Mesenteric fat pad (tissue), 1 donor: Measurements from ENCODE around the gene CYYR1. TPM values are rescaled to one million over a fixed set of nuclear protein-coding genes. Genes with fewer than 3 reads are reported as not detected.

ENCODE experiments used
- DNase-seq: peaks from one replicate; pipeline ENCODE4 v3.0.0-alpha.2; 2020; ENCODE audit warnings: low spot score
- total RNA-seq: library from RNA; stranded (reverse); fragmentation: NEBNext Ultra II Directional; extraction: Animal tissue kit (Norgen Biotek cat#: 25700); gene quantifications from one replicate; pipeline ENCODE4 v1.2.1, GENCODE V29; 2021
- donor health status: DM: yes; HTN: yes; CAD: no.

The CYYR1 gene
- total RNA-seq, 1 donor from 2014 or later = 26.0 TPM

DNA sequence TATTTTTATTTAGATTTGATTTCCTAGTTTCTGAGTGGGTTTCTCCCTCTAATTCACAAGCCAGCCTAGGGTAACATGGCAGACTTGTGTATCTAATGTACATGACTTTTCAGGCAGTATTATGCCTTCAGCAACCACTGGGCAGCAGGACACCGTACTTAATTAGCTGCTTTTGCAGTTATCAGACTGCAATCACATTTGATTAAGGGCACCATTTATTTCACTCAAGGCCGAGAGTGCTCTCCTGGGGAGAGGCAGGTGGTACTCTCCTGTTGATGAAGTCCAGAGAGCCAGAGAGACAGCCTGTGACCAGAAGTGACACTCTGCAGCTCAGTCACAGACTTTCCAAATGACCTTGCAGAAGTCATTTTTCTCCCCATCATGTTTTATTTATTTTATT, 18.7 kb downstream of the CYYR1 start:
- DNase-seq = no peak

DNA sequence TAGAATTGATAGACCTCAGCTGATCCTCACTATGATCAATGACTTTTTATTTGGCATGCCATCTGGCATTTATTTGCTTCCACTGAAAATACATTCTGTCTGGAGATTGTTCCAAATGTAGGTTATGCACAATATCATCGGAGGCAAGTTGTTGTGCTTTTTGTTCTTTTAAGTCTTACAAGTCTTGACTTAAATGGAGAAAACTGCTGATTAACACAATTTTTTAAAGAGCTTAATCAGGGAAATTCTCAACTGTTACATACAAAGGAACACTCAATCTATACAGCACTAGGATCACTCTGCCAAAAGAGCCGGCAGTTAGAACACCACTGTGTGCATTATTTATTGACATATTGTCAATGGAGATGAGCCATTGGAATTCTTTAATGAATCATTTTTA, 19.2 kb downstream of the CYYR1 start:
- DNase-seq = no peak

DNA sequence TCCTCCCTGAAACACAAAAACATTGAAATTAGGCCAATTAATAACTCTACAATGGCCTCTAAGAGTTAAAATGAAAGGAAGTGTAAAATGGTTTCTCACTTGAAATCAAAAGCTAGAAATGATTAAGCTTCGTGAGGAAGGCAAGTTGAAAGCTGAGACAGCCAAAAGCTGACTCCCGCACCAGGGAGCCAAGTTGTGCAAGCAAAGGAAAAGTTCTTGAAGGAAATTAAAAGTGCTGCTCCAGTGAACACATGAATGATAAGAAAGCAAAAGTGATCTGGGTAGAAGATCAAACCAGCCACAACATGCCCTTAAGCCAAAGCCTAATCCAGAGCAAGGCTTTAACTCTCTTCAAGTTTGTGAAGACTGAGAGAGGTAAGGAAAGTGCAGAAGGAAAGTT, 22.8 kb downstream of the CYYR1 start:
- no peak for DNase-seq

DNA sequence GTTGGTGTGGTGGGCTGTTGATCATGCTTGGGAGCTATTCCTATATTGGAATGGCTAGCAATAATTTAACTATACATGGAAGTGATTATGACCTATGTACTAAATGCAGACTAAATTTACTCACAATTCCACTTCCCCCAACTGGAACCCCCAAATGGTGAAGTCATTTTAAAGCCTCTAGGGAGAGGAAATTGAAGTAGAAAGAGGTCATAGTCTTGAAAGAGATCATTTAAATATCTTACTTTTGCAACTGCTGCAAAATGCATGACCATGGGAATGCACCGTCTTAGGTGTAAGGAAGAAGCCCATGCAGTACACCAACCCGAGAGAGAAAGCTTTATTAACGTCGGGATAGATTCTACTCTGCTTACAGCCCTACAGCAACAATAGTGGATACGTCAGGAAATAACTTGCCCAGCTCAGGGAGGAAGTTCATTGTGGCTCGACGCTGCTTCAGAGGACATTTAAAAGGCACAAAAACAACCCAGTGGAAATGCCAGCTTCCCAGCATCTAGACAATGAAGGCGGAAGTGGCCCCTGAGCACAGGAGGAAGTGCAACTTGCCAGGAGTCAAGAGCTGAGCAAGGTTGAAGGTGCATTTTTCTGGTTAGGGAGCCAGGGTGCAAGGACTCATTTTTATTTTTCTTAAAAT, 26.5 kb downstream of the CYYR1 start:
- no peak for DNase-seq

DNA sequence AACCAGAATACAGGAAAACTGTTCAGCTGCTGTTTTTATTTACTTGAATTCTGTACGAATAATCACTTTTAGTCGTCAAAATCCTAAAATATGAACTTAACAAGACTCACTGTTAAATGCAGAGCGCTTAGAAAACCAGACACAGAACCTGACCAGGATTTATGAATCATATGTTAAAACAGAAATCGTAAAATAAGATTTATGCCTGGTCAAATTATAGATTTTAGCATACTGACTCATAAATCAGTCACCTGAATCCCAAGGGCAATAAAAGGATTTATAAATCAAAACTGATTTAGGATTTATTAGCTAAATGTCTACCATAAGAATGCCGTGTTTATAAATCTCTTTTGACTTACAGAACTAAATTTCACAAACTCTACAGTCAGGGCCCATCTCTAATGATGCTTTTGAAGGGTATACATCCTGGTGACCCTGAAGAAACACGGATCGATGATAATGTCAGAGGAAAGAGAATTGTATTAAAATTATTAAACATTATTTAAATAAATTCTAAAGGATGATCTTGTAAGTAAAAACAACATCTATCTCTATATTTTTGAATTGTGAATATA, 28.8 kb downstream of the CYYR1 start:
- no peak for DNase-seq

DNA sequence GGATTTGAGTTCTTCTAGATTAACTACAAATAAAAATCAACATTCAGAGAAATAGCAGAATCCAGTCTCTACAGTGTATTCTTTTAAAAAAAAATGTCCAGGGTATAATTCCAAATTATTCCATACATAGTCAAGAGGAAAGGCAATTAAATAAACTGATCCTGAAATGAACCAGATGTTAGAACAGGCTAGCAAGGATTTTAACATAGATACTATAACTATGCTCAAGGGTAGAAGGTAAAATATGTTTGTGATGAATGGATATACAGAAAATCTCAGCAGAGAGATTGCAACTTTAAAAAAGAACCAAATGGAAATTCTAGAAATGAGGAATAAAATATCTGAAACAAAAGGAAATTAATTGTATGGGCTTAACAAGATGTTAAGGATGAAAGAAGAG, 32.4 kb downstream of the CYYR1 start:
- DNase-seq = no peak

DNA sequence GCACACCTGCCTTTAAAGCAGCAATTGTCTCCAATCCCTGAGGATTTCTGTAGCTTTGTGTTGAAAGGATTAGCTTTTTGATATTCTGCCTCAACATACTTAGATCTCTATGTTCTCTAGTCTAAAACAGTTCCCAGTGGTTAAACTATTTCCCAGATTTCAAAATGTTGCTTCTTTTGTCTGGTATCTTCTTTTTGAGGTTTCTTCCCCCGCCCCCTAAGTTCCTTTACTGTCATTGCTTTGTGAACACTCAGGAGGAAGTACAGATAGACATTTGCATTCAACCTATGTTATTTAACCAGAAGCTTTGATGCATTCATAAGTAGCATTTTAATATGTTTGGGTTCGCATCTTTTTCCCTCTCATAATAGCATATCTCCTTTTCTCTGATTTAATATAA, 33.5 kb downstream of the CYYR1 start:
- no peak for DNase-seq

DNA sequence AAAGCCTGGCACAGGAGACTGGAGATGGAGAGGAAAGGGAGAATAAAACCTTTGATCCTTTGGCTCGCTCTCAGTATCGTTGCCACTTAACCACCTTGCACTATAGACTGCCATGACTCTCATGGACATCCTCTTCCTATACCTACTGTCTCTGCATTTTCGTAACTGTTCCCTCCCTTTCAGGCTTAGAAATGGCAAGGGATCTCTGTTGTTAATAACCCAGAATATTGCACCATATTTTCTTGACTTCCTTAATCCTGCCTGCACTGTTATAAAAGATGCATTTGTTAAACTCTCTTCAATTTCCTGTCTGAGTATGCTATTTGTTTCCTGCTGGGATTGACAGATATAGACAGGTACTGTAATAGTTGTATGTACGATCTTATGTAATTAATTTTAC, 38.6 kb downstream of the CYYR1 start:
- DNase-seq = no peak

DNA sequence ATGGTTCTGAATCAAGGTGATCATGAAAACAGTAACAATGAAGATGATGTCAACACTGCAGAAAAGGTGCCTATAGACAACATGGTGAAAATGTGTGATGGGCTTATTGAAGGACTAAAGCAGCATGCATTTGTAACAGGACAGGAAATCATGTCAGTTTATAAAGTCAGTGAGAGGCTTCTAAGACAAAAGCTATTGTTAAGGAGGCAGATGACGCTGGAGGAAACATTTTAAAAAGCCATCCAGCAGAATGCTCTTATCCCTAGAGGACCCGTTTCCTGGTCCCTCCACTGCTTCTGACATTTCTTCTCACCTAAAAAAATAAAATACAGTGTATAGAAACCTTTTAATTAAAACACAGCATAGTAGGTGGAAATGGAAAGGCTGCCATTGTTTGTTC, 40.9 kb downstream of the CYYR1 start:
- no peak for DNase-seq

DNA sequence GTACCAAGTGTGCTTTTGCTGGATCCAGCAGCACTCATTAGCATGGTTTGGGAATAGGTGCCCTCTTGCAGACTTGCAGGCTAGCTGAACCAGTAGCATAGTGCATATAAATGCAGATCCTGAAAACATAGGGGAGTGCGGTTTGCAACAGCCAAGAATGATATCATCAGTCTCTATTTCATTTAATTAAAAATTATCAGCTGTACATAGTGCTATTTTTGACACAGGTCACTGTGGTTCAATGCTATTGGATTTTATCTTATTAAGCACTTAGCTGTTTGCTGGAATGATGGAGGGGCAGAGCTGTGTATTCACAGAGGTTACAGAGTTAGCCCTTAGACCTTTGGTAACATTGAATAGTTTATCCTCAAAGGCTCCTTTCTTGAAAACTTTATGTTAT, 43.6 kb downstream of the CYYR1 start:
- DNase-seq = no peak

DNA sequence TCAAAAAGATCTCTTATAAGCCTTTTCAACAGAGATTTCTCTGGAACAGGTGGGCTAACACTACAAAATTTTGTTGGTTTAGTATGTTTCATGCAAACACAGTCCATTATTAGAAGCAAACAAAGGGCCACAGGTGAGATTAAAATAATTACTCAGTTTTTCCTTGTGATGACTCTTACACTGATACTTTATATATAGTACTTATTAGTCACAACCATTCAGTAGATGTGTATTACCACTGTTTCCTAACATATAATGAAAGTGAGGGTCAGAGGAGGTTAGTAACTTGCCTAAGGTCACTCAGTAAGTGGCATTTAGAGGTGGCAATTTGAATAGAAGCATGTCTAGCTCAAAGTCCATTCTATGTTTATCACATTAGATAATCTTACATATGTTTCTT, 44.2 kb downstream of the CYYR1 start:
- no peak for DNase-seq

DNA sequence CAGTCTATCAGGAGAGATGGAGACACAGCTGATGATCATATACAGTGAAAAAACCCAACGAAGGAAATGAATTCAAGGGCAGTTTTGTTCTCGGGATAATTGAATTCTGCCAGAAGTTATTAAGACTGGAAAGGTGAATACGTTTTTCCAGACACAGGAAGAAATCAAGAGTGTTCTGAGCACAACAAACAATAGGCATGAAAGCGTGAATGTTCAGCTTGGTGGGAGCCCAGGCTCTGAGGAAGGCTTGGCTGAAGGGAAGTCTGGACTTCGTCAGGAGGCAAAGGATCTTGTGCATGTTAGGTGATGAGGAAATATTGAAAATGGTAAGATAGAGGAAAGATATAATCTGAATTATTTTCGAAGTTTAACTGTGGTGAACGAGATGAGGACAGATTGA, 50.4 kb downstream of the CYYR1 start:
- DNase-seq = no peak

DNA sequence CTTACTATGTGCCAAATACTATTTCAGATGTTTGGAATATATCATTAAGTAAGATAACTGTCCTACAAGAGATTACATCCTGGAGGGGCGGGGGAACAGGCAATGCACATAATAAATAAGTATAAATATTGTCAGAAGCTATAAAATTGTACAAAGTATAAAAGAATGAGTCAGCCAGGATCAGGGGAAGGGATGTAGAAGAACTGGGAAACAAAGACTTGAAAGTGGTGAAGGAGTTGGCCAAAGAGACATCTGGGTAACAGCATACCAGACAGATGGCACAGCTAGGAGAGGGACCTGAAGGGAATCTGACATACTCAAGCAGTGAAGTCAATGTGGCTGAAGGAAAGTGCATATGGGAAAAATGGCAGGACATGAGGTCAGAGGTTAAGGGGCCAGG, 53.9 kb downstream of the CYYR1 start:
- DNase-seq = no peak

DNA sequence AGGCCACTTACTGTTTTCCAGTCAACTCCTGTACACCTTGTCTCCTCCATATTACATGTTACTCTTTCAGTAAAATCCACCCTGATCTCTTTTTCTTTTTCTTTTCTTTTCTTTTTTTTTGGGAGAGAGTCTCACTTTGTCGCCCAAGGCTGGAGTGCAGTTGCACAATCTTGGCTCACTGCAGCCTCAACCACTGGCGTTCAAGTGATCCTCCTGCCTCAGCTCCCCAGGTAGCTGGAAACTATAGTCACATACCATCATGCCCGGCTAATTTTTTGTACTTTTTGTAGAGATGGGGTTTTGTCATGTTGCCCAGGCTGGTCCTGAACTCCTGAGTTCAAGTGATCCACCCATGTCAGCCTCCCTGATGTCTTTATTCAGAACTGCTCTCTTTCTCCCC, 57.8 kb downstream of the CYYR1 start:
- DNase-seq = no peak

DNA sequence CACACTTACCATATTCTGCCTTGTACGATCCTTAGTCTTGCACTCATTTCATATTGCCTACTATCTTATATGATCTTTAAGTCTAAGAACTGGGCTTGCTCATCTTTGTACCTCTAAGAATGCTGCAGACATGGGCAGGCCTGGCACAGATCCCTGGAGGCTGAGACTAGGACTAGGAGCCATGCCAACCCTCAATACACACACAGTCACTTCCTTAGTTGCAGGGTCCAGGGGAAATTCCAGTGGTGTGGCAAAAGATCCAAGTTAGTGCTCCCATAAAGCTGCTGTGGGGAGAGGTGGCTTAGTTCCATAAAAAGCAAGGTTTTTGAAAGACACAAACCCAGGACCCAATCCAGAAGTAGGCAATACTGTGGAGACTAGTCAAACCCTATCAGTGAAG, 59.9 kb downstream of the CYYR1 start:
- no peak for DNase-seq

DNA sequence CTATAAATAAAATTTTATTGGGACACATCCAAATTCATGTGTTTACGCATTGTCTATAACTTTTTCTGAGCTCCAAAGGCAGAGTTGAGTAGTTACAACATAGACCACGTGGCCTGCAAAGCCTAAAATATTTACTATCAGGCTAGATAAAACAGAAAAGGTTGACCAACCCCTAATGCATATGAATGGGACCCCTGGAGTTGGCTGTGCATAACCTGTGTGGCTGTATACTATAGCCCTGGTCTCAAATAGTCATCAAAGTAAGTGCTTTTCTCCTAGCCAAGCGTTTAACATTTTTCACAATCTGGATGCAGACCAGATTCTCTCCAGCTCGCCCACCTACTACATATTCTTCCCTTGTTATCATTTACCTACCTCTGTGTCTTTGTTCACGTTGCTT, 60.4 kb downstream of the CYYR1 start:
- no peak for DNase-seq

DNA sequence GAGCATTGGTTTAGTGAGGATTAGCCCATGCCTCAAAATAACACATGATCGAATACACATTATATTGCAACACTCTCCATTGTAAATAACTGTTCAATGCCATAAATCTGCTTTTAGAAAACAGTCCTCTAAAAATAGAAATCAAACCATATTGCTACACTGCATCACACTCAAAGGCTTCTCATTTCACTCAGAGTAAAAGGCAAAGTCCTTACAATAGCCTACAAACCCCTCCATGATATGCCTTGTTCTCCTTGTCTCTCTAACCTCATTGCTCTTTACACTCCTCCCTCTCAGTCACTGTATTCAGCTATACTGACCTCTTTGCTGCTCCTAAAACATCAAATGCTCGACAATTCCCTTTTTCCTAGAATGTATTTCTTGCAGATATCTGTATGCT, 64.2 kb downstream of the CYYR1 start:
- no peak for DNase-seq

DNA sequence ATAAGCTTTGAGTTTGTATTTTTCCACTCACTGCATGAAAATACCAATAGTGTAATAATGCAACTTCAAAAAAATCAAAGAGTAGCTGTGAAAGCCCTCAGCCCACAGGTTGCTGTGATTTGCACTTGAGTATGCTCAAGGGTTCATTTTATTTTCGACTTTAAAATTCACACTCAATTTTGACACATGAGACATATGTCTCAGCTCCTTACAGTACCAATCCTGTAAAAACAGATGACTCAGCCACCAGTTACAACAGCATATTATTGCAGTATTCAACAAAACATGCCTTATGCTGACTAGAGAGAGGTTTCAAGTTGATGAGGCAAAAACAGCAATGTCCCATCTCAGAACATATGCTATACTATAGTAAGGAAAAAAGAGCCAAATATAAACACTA, 66.1 kb downstream of the CYYR1 start:
- no peak for DNase-seq

DNA sequence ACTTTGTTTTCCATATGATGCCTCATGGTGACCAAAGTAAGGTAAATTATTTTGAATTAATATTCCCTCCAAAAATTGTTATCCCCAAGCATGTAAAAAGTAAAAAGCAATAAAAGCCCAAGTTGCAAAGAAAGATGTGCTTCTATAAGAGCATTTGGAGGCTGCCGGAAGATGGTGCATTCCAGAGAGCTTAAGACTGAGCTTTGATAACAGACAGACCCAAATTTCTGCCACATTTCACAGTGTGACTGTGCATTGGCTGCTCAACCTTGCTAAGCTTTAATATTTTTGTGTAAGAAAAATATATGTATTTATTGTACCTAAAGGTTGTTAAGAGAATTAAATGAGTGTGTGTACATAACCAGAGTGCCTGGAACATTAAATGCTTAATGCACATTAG, 67.9 kb downstream of the CYYR1 start:
- DNase-seq = no peak

DNA sequence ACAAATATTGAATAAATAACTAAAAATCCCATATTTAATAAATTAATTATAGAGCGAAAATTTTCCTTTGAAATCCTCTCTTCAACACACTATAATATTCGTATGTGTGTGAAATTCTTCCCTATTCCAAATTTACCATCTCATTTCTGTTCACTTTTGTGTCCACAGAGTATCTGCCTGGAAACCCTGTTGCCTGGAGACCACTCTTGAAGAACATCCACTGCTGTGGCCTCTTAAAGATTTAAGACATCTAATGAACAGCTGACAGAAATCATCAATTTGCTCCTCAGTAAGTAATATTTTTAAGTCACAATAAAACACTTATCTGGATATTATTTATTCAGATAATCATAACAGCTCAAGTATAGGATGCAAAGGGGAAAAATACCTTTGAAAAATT, 69.7 kb downstream of the CYYR1 start:
- DNase-seq = no peak

DNA sequence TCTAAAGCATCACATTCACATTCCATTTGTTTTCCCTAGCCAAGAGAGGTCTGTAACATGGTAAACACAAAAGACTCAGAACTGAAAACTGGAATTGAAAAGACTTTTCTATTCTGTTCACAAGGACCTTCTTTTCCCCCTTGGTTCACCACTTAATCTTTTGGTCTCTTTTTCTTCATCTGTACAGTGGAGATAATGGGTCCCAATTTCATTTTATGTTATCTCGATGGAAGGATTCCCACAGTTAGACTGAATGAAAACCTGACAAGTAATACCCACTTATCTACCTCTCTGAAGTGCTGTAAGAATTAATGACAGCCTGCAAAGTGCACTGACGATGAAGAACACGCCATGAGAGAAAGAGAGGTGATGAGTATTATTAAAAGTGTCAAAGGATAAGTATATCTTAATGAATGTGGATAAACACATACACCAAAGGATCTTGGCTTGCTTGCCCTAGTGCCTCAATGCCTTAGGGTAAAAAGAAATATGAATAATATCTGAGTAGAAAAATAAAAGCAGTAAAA, 71.5 kb downstream of the CYYR1 start:
- no peak for DNase-seq

DNA sequence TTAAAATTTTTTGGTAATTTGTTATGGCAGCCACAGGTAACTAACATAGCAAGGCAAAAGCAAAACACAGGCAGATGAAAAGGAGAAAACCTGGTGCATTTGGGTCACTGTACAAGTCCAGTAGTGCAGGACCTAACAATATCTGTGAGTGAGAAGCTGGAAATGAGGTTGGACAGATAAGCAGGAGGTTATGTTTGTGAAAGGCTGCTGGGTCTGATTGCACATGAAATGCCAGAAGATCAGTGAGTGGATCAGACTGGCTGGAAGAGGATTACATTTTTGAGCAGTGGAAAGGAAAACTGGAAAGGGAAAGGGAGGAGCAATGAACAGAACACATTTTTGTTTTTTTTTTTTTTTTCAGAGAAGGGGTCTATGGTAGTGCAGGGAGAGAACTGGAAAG, 73.6 kb downstream of the CYYR1 start:
- DNase-seq = no peak

DNA sequence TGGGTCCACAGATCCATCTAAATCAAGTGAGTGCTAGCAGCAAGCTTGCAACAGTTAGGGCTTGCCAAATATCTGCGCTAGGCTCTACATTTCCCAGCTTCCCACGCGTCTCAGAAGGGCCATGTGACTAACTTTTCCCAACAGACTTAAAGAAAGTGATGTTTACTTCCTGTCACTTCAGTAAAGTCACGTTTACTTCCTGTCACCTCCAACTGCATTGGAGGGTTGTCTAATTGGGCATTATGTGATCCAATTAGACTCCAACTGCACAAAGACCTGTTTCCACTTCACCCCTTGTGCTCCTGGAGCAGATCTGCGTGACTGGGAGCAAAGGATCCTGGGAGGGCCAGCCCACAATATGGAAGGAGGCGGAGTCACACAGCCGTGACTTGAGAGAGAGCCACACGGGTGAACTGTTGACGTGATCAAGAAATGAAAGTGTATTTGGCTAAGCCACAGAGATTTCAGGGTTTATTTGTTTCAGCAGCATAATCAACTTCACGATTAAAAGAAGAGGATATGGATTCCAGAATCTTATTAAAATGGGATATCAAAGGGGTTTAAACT, 77.7 kb downstream of the CYYR1 start:
- DNase-seq = no peak
